Body of pancreas (tissue), 4 donors: ENCODE results near the gene ENOX2. TPM values are rescaled to one million over a fixed set of nuclear protein-coding genes. Genes with fewer than 3 reads are reported as not detected.

ENCODE experiments used
- ATAC-seq: fragments of 150-250 bp; one replicate; pipeline ENCODE4 v1.9.1; 2016
- DNase-seq, 4 donors: peaks; one replicate each; pipeline ENCODE4 v3.0.0-alpha.2; 2019
- H3K27ac ChIP-seq, 4 donors: fragments of 200-600 bp; sonication (generic); 1 replicate in 3 of 4; 2 replicates in 1 of 4; pipeline versions ENCODE4 v1.5.1 to v1.6.1; 2016 to 2019; ENCODE audit warnings: mild to moderate bottlenecking in 1 of 4, mixed read lengths in 1 of 4, moderate library complexity in 1 of 4
- H3K27me3 ChIP-seq, 2 donors: fragments of 200-600 bp; sonication (generic); one replicate each; pipeline ENCODE4 v1.6.0; 2016; ENCODE audit warnings: mild to moderate bottlenecking in 1 of 2
- H3K36me3 ChIP-seq, 2 donors: fragments of 200-600 bp; sonication (generic); replicated peaks in 1 of 2; 2 replicates each; pipeline ENCODE4 v1.5.1; 2016; ENCODE audit warnings: low read depth in 2 of 2; ENCODE audit not compliant: insufficient read depth in 1 of 2
- H3K4me1 ChIP-seq: fragments of 200-600 bp; sonication (generic); one replicate; pipeline ENCODE4 v1.6.0; 2016
- H3K4me3 ChIP-seq, 2 donors: fragments of 200-600 bp; sonication (generic); 1 replicate in 1 of 2; 2 replicates in 1 of 2; pipeline ENCODE4 v1.5.1; 2016 to 2019
- H3K9me3 ChIP-seq, 3 donors: fragments of 200-600 bp; sonication (generic); 1 replicate in 2 of 3; 2 replicates in 1 of 3; pipeline ENCODE4 v1.5.1; 2016
- POLR2A ChIP-seq, 3 donors: fragments of 450-650 bp; IDR thresholded peaks; one replicate each; pipeline ENCODE4 v1.6.1; 2016; ENCODE audit warnings: antibody characterized with exemption in 3 of 3, mild to moderate bottlenecking in 2 of 3
- WGBS, 2 donors: methylation state at CpG; one replicate each; pipeline ENCODE4 v1.1.5; 2017; 5-methylcytosine and 5-hydroxymethylcytosine counted together
- intact Hi-C: fragments of 100-400 bp; cut with DNase I; formaldehyde crosslinking; loops from one replicate; pipeline ENCODE4 v1.15.1; 2023
- total RNA-seq, 2 donors: library from RNA; depleted of rRNA; stranded (reverse); fragments of >200 nt; gene quantifications; one replicate each; pipeline ENCODE4 v1.1.0, GENCODE V29; 2016
- TF ChIP-seq, protein P1 (sequence below), 7 experiments: fragments of 450-650 bp in 4 of 7; fragments of 200-600 bp in 3 of 7; sonication (generic) in 3 of 7; IDR thresholded peaks; one replicate each; pipeline ENCODE4 v1.5.1; 2016 to 2019; ENCODE audit warnings: antibody characterized with exemption in 7 of 7

ENOX2 gene
- total RNA-seq, 2 donors from 2014 or later, result 7.9 to 9.1 TPM

DNA sequence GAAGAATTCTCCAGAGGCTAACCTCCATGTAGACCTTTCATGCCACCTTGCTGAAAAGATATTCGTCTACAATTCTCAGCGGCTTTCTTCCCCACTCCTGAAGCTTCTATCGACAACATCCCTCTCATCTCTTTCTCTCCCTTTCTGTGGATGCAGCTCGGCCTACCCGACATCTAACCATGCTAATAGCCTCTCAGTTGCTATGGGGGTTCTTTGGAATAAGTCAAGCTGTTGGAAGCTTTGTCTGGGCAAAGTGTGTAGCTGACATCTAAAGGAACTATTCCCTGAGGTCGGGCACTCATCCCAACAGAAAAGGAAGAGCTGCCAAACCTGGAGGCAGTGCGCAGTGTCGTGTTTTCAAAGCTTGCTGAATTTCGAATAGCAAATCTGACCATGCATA is 309.1 kb downstream of the ENOX2 start:
- ATAC-seq (no peak), DNase-seq (no peak)
- Histone ChIP-seq H3K36me3 (no peaks in the 10 kb centered on the region), H3K9me3 (no peaks in the 10 kb centered on the region), H3K27ac (no peak overlapping the region), H3K4me3 (no peak overlapping the region), H3K4me1 (no peaks in the 10 kb centered on the region), H3K27me3 (no peaks in the 10 kb centered on the region)
- no peak for TF ChIP-seq POLR2A (IDR thresholded peaks at IDR 0.05)
- TF ChIP-seq, protein P1, sequence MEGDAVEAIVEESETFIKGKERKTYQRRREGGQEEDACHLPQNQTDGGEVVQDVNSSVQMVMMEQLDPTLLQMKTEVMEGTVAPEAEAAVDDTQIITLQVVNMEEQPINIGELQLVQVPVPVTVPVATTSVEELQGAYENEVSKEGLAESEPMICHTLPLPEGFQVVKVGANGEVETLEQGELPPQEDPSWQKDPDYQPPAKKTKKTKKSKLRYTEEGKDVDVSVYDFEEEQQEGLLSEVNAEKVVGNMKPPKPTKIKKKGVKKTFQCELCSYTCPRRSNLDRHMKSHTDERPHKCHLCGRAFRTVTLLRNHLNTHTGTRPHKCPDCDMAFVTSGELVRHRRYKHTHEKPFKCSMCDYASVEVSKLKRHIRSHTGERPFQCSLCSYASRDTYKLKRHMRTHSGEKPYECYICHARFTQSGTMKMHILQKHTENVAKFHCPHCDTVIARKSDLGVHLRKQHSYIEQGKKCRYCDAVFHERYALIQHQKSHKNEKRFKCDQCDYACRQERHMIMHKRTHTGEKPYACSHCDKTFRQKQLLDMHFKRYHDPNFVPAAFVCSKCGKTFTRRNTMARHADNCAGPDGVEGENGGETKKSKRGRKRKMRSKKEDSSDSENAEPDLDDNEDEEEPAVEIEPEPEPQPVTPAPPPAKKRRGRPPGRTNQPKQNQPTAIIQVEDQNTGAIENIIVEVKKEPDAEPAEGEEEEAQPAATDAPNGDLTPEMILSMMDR (IDR thresholded peaks at IDR 0.05), result no peak
- WGBS, 2 donors, result 70 to 91% methylated on average over 8 to 9 of the region's 9 CpGs
- intact Hi-C loops, result no loop called here

DNA sequence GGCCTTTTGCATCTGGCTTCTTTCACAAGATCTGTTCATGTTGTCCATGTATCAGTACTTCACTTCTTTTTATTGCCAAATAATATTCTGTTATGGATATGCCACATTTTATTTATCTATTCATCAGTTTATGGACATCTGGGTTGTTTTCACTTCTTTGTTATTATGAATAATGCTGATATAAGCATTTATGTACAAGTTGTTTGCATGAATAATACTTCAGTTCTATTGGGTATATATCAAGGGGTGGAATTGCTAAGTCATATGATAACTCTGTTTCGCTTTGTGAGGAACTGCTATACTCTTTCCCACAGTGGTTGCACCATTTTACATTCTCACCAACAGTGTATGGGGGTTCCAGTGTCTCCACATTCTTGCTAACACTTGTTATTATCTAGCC is 310.8 kb downstream of the ENOX2 start:
- TF ChIP-seq POLR2A (IDR thresholded peaks at IDR 0.05), result no peak
- TF ChIP-seq, protein P1 (IDR thresholded peaks at IDR 0.05), result no peak
- no peaks in the 10 kb centered on the region for H3K27me3 ChIP-seq
- no peak overlapping the region for H3K4me3 ChIP-seq
- no peaks in the 10 kb centered on the region for H3K36me3 ChIP-seq
- H3K9me3 ChIP-seq, result no peaks in the 10 kb centered on the region
- intact Hi-C loops, result no loop called here
- no peak overlapping the region for H3K27ac ChIP-seq
- 94 to 100% methylated on average over 1 of the region's 1 CpG for WGBS, 2 donors
- ATAC-seq (no peak), DNase-seq (no peak)
- no peaks in the 10 kb centered on the region for H3K4me1 ChIP-seq

GRCh38 chrX:130578906-130579305 is 324.1 kb downstream of the ENOX2 start:
- H3K9me3 ChIP-seq, result no peaks in the 10 kb centered on the region
- DNase-seq, result no peak
- no peak overlapping the region for H3K27ac ChIP-seq
- no peaks in the 10 kb centered on the region for H3K4me1 ChIP-seq
- no peak for ATAC-seq
- no peaks in the 10 kb centered on the region for H3K36me3 ChIP-seq
- H3K4me3 ChIP-seq, result no peak overlapping the region
- intact Hi-C loops, result no loop called here
- no peak for TF ChIP-seq POLR2A (IDR thresholded peaks at IDR 0.05)
- TF ChIP-seq, protein P1 (IDR thresholded peaks at IDR 0.05), result no peak
- no peaks in the 10 kb centered on the region for H3K27me3 ChIP-seq

GRCh38 chrX:130577431-130577830 is 325.6 kb downstream of the ENOX2 start:
- 90 to 98% methylated on average over 2 of the region's 2 CpGs for WGBS, 2 donors
- no peaks in the 10 kb centered on the region for H3K27me3 ChIP-seq
- H3K4me3 ChIP-seq, result no peak overlapping the region
- no peaks in the 10 kb centered on the region for H3K36me3 ChIP-seq
- DNase-seq, result no peak
- no peaks in the 10 kb centered on the region for H3K4me1 ChIP-seq
- H3K9me3 ChIP-seq, result no peaks in the 10 kb centered on the region
- ATAC-seq, result no peak
- TF ChIP-seq, protein P1 (IDR thresholded peaks at IDR 0.05), result no peak
- TF ChIP-seq POLR2A (IDR thresholded peaks at IDR 0.05), result no peak
- intact Hi-C loops, result no loop called here
- no peak overlapping the region for H3K27ac ChIP-seq

- Histone ChIP-seq H3K36me3 (no peaks in the 10 kb centered on the region), H3K27ac (no peak overlapping the region), H3K9me3 (no peaks in the 10 kb centered on the region), H3K4me3 (no peak overlapping the region), H3K4me1 (no peaks in the 10 kb centered on the region), H3K27me3 (no peaks in the 10 kb centered on the region)
- intact Hi-C loops, result no loop called here
- WGBS, 2 donors, result 23 to 31% methylated on average over 3 to 6 of the region's 6 CpGs
- TF ChIP-seq, protein P1 (IDR thresholded peaks at IDR 0.05), result peak; percentile 42 to 83 (median 60)
- TF ChIP-seq POLR2A (IDR thresholded peaks at IDR 0.05), result no peak
- no peak for ATAC-seq
- DNase-seq, result peak; percentile 30 to 61 (median 44)
Observed at GRCh38 chrX:130575831-130576389, 327.1 kb downstream of the ENOX2 start.
